Duodenal mucosa (tissue), 2 donors: ENCODE data around the gene KLHL25.

Source experiments
- H3K27ac ChIP-seq: one replicate; pipeline ENCODE4 v1.7.0; 2013; ENCODE audit warnings: low read depth, low read length
- H3K27me3 ChIP-seq, 2 donors: one replicate each; pipeline ENCODE4 v1.7.0; 2013; ENCODE audit warnings: low read length in 2 of 2, control low read depth in 1 of 2; ENCODE audit not compliant: insufficient read depth in 2 of 2, control insufficient read depth in 1 of 2
- H3K36me3 ChIP-seq, 2 donors: one replicate each; pipeline ENCODE4 v1.7.0; 2013; ENCODE audit warnings: low read length in 2 of 2, control low read depth in 1 of 2; ENCODE audit not compliant: insufficient read depth in 2 of 2, control insufficient read depth in 1 of 2
- H3K4me1 ChIP-seq, 2 donors: one replicate each; pipeline ENCODE4 v1.7.0; 2013; ENCODE audit warnings: low read length in 2 of 2, control low read depth in 1 of 2; ENCODE audit not compliant: insufficient read depth in 2 of 2, control insufficient read depth in 1 of 2
- H3K4me3 ChIP-seq, 2 donors: one replicate each; pipeline ENCODE4 v1.7.0; 2013; ENCODE audit warnings: low read length in 2 of 2, low read depth in 1 of 2
- H3K9ac ChIP-seq, 2 donors: one replicate each; pipeline ENCODE4 v1.7.0; 2013; ENCODE audit warnings: low read length in 2 of 2, low read depth in 1 of 2
- H3K9me3 ChIP-seq, 2 donors: one replicate each; pipeline ENCODE4 v1.7.0; 2013; ENCODE audit warnings: low read length in 2 of 2, control low read depth in 1 of 2; ENCODE audit not compliant: control insufficient read depth in 1 of 2

The KLHL25 gene

GRCh38 chr15:85778107-85778776 is 16.5 kb downstream of the KLHL25 start:
- Histone ChIP-seq H3K9ac (no peak overlapping the region), H3K27ac (no peak overlapping the region), H3K36me3 (no peaks in the 10 kb centered on the region)

DNA sequence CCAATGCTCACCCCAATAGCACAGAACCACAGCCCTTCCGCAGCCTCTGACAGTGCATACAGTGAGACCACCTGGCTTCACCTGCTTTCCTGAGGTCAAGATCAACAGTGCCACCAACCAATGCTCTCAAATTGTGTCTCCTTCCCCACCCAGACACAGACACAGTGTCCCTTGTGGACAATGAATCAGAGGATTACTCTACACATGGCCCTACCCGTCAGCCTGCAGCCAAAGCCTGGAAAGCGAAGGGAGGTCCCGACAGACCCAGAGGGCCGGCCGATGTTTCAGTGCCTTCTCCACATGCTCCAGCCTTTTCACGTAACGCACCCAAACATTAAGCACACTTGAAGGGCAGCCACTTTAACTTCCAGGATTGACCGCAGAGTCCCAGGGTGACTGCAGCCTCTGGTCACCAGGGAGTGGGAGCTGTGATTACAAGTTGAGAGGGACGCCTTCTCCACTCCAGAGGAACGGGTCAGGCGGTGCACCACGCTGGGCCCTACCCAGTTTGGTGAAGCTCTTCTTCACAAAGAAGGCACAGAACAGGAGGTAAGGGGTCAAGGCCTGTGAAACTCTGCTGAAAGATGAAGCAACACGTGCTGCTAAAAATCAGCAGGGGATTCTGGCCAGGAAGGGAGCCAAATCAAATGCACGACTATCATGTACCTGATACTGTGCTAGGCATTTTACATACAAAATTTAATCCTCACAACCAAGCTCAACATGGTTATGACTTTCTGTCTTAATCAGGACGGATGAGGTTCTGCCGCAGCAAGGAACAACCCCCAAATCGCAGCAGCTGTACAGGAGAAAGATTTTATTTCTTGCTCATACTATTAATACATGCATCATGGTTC is 17.2 kb downstream of the KLHL25 start:
- Histone ChIP-seq H3K9ac (no peak overlapping the region), H3K9me3 (no peaks in the 10 kb centered on the region), H3K4me1 (peaks cover 5 to 12% of the 10 kb centered on the region in 2 donors), H3K27me3 (no peaks in the 10 kb centered on the region), H3K4me3 (no peak overlapping the region), H3K36me3 (no peaks in the 10 kb centered on the region), H3K27ac (no peak overlapping the region)

More at GRCh38 chr15:85778107-85778776, 16.5 kb downstream of the KLHL25 start:
- Histone ChIP-seq H3K27me3 (no peaks in the 10 kb centered on the region), H3K9me3 (no peaks in the 10 kb centered on the region), H3K4me1 (peaks cover 4 to 5% of the 10 kb centered on the region in 2 donors), H3K4me3 (no peak overlapping the region)

DNA sequence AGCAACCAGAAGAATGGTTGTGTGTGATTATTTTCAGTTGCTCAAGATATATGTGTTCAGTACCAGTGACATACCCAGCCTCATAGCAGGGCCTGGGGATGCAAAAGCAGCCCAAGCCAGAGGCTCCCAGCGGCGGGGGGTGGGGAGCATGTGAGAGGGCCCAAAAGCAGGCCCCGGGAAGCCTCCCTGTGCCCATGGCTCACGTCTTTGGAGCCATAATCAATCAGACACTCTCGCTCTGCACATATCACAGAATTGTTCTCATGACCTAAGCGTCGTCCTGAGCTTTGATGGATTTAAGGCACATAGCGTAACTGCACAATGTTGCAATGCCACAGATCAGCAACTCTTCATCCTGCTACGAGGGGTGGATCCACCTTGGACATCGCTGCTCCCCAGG is 20.8 kb downstream of the KLHL25 start:
- no peaks in the 10 kb centered on the region for H3K27me3 ChIP-seq
- no peaks in the 10 kb centered on the region for H3K9me3 ChIP-seq
- H3K9ac ChIP-seq: no peak overlapping the region
- peaks cover 5 to 22% of the 10 kb centered on the region in 2 donors for H3K4me1 ChIP-seq
- no peak overlapping the region for H3K4me3 ChIP-seq
- no peak overlapping the region for H3K27ac ChIP-seq
- peaks cover 0 to 5% of the 10 kb centered on the region in 2 donors for H3K36me3 ChIP-seq

DNA sequence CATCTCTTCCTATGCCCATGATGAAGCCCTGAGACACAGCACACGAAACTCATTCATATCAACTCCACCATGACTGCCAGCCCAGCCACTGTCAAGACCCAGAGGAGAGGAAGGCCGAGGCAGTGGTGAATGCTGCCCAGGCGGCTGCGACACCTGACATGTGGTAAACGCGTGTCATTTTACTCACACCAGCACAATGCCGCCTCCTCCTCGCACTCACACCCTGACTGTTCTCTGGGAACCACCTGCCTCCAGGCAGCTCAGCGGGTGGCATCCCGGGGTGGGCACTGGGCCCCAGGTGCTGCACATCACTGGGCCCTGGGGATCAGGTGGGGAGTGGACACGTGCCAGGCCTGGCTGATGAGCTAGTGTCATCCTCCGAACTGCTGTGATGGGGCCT is 21.5 kb downstream of the KLHL25 start:
- H3K27ac ChIP-seq: no peak overlapping the region
- no peak overlapping the region for H3K4me3 ChIP-seq
- peaks cover 5 to 22% of the 10 kb centered on the region in 2 donors for H3K4me1 ChIP-seq
- H3K36me3 ChIP-seq: peaks cover 0 to 12% of the 10 kb centered on the region in 2 donors
- no peaks in the 10 kb centered on the region for H3K9me3 ChIP-seq
- no peaks in the 10 kb centered on the region for H3K27me3 ChIP-seq
- H3K9ac ChIP-seq: no peak overlapping the region

GRCh38 chr15:85772668-85773067 is 22.1 kb downstream of the KLHL25 start:
- Histone ChIP-seq H3K4me3 (no peak overlapping the region), H3K9ac (no peak overlapping the region), H3K36me3 (peaks cover 0 to 17% of the 10 kb centered on the region in 2 donors), H3K27ac (no peak overlapping the region), H3K9me3 (no peaks in the 10 kb centered on the region), H3K27me3 (no peaks in the 10 kb centered on the region), H3K4me1 (peaks cover 5 to 22% of the 10 kb centered on the region in 2 donors)

DNA sequence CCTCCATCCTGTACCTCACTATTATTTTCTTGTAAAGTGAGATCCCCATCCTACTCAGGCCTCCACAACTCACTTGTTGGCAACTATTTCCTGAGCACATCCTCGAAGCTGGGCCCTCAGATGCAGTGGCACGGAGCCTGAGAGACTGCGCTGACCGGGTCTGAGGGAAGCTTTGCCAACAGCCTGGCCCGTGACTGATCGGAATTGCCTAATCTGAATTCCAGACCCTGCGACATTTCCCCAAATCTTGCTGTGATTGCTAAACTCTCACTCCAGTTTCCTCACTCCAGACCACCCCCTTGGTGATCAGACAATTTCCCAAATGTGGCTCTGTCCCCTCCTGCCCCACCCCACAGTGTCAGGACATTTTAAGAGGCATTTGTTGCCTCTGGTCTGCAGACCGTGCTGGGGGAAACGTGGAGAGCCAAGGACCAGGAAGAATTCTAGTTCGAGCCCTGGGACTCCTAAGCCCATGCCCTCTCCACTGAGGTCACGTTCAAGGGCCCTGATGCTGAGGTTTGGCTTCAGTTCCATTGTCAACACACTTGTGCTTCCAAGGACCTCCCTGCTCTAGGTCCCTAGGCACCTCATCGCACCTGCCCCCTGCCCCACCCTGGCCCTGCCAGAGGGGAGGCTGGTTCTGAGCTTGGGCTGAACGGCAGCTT is 22.8 kb downstream of the KLHL25 start:
- Histone ChIP-seq H3K4me3 (no peak overlapping the region), H3K36me3 (peaks cover 0 to 17% of the 10 kb centered on the region in 2 donors), H3K27ac (peak overlapping the region; percentile 35), H3K4me1 (peaks cover 5 to 22% of the 10 kb centered on the region in 2 donors), H3K27me3 (no peaks in the 10 kb centered on the region), H3K9ac (no peak overlapping the region), H3K9me3 (no peaks in the 10 kb centered on the region)

DNA sequence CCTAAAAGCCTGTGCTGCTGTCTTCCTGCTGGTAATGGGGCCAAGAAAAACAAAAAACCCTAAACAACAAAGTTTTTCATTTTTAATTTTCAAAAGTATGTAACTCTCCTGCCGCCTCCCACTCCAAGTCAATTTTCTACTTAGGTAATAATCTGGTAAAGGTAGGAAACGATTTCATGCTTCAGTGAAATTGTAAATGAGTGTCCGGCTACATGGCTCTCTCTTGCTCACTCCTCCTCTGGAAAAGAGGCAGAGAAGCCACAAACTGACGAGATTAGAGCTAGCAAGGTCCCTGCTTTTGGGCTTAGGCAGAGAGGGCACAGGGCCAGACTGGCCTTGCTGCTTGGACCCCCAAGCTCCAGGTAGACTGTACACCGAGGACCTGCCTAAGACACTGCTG is 23.5 kb downstream of the KLHL25 start:
- H3K27ac ChIP-seq: peak overlapping the region; percentile 13

DNA sequence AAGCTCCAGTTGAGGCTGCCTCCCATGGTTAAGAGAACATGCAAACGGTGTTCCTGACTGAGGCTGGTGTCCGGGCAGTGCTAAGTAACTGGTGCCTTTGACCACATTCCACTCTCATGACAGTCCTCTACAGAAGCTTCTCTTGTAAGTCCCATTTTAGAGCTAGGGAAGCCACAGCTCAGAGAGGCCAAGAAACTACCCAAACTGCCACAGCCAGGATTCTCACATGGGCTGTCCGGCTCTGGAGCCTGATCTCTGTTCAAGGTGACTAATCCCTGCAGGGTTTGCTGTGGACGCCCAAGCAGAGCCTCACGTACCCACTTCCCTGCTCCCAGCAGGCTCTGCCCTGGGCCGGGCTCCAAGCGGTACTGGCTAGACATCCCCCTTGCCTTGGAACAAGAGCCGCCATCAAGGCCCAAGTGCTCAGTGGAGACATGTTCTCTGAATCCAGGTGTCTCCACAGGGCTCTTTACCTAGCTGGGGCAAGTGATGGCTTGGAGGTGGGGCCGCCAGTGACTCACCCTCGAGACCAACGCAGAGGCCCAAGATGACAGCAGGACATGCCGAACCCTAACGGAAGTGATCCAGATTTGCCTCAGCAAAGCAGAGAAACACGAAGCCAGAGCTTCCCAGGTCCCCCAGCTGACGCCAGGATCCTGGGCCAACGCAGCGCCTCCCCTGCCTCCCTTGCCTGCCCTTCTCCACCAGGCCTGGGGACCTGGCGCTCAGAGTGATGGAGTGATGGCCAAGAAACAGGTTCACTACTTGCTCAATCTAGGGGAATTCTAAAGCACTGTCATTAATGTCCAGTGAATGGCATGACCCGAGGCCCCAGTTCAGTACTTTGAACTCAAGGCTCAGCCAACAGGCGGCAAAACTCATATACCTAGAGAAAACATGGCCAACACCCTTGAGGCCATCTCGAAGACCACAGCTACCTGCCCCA is 24.4 kb downstream of the KLHL25 start:
- H3K36me3 ChIP-seq: peaks cover 0 to 17% of the 10 kb centered on the region in 2 donors
- H3K27ac ChIP-seq: no peak overlapping the region

More for the DNA sequence above, 23.5 kb downstream of the KLHL25 start:
- Histone ChIP-seq H3K27me3 (no peaks in the 10 kb centered on the region), H3K4me1 (peaks cover 5 to 22% of the 10 kb centered on the region in 2 donors), H3K4me3 (no peak overlapping the region), H3K36me3 (peaks cover 0 to 17% of the 10 kb centered on the region in 2 donors), H3K9ac (no peak overlapping the region), H3K9me3 (no peaks in the 10 kb centered on the region)

DNA sequence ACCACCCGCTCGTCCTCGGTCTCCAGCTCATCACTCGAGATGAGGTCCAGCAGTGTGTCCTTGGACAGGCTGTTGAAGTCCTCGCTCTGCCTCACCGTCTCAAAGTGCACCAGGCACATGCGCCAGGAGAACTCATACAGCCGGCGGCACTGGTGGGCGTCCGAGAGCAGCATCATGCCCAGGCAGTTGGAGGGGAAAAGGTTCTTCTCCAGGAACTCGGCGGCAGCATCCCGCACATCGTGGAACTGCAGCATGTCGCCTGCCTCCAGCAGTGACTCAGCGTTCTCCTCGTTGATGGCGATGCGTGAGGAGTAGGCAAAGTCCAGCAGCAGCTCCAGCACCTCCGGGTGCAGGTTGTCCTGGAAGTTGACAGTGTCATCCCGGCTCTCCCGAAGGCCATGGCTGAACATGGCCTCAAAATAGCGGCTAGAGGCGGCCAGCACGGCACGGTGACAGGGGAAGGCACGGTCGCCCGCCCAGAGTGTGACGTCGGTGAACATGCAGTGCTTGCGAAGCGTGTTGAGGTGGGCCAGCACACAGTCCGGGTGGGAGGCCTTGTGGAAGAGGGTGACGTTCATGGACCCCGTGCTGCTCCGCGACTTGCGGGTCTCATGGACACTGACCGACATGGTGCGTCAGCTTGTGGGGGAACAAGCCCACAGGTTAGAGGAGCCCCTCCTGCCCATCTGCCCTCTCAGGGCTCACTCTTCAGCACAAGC is 25.4 kb downstream of the KLHL25 start:
- H3K9me3 ChIP-seq: no peaks in the 10 kb centered on the region
- no peak overlapping the region for H3K9ac ChIP-seq
- no peaks in the 10 kb centered on the region for H3K27me3 ChIP-seq
- peaks cover 0 to 23% of the 10 kb centered on the region in 2 donors for H3K36me3 ChIP-seq
- H3K4me1 ChIP-seq: peaks cover 0 to 22% of the 10 kb centered on the region in 2 donors
- no peak overlapping the region for H3K27ac ChIP-seq
- no peak overlapping the region for H3K4me3 ChIP-seq

More for the DNA sequence above, 24.4 kb downstream of the KLHL25 start:
- no peaks in the 10 kb centered on the region for H3K27me3 ChIP-seq
- H3K9ac ChIP-seq: no peak overlapping the region
- no peaks in the 10 kb centered on the region for H3K9me3 ChIP-seq
- H3K4me1 ChIP-seq: peaks cover 0 to 22% of the 10 kb centered on the region in 2 donors
- H3K4me3 ChIP-seq: no peak overlapping the region
